ENCODE data around the gene CUEDC2.

The CUEDC2 gene

DNA sequence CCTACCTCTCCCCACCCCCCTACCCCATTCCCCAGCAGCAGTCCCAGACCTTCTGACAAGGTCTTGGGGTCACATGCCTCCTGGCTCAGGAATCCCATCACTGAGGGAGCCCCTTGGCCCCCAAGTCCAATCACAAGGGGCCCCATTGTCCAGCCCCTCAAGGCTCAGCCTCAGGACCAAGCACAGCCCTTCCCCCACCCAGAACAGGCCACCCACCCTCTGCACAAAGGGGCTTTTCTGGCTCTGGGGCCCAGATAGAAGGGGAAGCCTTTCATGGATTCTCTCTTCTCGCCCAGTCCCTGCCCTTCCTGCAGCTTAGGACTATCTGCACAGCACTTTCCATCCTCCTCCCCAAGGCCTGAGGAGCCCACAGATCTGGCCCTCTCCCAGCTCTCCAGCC, 6.9 kb downstream of the CUEDC2 start:
- Histone ChIP-seq H3K4me3 (replicated peaks; ENCODE audit: low read depth, low read length) (no peak overlapping the region), H3K27me3 (replicated peaks; ENCODE audit: control insufficient read depth, insufficient read depth, low read length) (no peaks in the 10 kb centered on the region), H3K36me3 (ENCODE audit: control insufficient read depth, insufficient read depth, low read length) (peaks cover 7% of the 10 kb centered on the region)
- no peak for DNase-seq (ENCODE audit: extremely low read depth, insufficient read length)
- TF ChIP-seq, protein P1, sequence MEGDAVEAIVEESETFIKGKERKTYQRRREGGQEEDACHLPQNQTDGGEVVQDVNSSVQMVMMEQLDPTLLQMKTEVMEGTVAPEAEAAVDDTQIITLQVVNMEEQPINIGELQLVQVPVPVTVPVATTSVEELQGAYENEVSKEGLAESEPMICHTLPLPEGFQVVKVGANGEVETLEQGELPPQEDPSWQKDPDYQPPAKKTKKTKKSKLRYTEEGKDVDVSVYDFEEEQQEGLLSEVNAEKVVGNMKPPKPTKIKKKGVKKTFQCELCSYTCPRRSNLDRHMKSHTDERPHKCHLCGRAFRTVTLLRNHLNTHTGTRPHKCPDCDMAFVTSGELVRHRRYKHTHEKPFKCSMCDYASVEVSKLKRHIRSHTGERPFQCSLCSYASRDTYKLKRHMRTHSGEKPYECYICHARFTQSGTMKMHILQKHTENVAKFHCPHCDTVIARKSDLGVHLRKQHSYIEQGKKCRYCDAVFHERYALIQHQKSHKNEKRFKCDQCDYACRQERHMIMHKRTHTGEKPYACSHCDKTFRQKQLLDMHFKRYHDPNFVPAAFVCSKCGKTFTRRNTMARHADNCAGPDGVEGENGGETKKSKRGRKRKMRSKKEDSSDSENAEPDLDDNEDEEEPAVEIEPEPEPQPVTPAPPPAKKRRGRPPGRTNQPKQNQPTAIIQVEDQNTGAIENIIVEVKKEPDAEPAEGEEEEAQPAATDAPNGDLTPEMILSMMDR (IDR thresholded peaks at IDR 0.05; ENCODE audit: insufficient read depth, low read length, poor library complexity, severe bottlenecking): no peak

DNA sequence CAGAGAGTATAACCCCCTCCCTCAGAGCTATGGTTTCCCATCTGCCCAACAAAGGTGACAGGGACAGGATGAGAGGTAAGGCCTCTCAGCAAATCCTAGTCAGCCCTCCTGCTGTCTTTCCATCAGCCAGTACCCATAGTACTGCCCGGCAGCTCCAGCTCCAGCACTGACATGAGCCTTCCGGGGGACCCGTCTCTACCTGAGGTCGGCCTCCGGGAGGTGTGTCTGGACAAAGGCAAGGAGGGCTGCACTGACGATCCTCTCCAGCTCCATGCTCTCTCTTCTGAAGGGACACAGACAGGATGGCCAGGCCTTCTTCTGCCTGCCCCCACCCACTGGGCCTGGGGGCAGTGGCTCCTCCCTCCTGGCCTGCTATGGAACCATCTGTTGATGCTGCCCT, 7.5 kb downstream of the CUEDC2 start:
- no peak overlapping the region for H3K4me3 ChIP-seq (replicated peaks; ENCODE audit: low read depth, low read length)
- TF ChIP-seq, protein P1 (IDR thresholded peaks at IDR 0.05; ENCODE audit: insufficient read depth, low read length, poor library complexity, severe bottlenecking): no peak
- H3K36me3 ChIP-seq (ENCODE audit: control insufficient read depth, insufficient read depth, low read length): peaks cover 7% of the 10 kb centered on the region
- DNase-seq (ENCODE audit: extremely low read depth, insufficient read length): no peak
- no peaks in the 10 kb centered on the region for H3K27me3 ChIP-seq (replicated peaks; ENCODE audit: control insufficient read depth, insufficient read depth, low read length)

DNA sequence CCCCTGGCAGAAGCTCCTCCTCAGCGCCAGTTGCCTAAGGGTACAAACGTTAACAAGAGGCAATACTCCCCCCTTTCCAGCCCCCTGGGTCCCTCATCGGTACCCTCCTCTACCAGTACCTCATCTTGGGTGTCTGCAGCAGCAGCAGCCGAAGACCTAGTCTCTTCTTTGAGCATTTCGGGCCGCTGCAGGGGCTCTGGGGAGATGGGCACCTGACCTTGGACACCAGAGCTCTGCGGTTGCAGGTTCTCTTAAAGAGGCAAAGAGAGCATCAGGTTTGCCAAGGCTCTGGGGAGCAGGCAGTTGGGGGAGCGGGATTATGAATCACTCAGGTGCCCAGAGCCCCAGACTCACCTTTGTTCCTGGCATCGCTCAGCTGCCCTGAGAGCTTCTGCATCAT, 8.2 kb downstream of the CUEDC2 start:
- Histone ChIP-seq H3K36me3 (ENCODE audit: control insufficient read depth, insufficient read depth, low read length) (peaks cover 7% of the 10 kb centered on the region), H3K4me3 (replicated peaks; ENCODE audit: low read depth, low read length) (no peak overlapping the region), H3K27me3 (replicated peaks; ENCODE audit: control insufficient read depth, insufficient read depth, low read length) (no peaks in the 10 kb centered on the region)
- TF ChIP-seq, protein P1 (IDR thresholded peaks at IDR 0.05; ENCODE audit: insufficient read depth, low read length, poor library complexity, severe bottlenecking): no peak
- no peak for DNase-seq (ENCODE audit: extremely low read depth, insufficient read length)

DNA sequence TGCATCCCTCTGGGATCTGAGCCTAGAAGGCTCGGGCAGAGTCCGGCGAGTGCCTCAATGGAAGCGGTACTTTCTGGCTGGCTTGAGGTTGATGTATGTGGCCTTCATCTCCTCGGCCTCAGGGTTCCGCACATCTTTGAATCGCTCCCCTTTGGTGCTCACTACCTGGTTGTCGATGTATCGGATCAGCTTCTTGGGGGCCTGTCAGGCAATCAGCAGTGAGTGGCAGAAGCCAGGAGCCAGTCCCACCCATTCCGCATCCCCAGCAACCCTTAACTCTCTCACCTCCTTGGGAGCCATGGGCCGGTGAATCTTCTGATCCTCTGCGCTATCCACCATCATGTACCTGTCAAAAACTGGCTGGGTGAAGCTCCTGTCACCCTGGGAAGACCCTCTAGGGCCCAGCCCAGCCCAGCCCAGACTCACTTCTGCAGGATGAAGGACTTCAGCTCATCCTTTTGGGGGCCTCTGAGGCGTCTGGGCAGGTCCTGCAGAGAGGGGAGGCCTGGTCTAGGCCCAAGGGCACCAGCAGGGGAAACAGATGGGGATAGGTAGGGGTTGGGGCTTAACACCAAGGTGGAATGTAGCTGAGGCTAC, 8.9 kb downstream of the CUEDC2 start:
- Histone ChIP-seq H3K27me3 (replicated peaks; ENCODE audit: control insufficient read depth, insufficient read depth, low read length) (no peaks in the 10 kb centered on the region; the same call in 1 of the 2 replicates), H3K36me3 (ENCODE audit: control insufficient read depth, insufficient read depth, low read length) (peaks cover 7% of the 10 kb centered on the region), H3K4me3 (replicated peaks; ENCODE audit: low read depth, low read length) (no peak overlapping the region)
- no peak for DNase-seq (ENCODE audit: extremely low read depth, insufficient read length)
- TF ChIP-seq, protein P1 (IDR thresholded peaks at IDR 0.05; ENCODE audit: insufficient read depth, low read length, poor library complexity, severe bottlenecking): no peak

DNA sequence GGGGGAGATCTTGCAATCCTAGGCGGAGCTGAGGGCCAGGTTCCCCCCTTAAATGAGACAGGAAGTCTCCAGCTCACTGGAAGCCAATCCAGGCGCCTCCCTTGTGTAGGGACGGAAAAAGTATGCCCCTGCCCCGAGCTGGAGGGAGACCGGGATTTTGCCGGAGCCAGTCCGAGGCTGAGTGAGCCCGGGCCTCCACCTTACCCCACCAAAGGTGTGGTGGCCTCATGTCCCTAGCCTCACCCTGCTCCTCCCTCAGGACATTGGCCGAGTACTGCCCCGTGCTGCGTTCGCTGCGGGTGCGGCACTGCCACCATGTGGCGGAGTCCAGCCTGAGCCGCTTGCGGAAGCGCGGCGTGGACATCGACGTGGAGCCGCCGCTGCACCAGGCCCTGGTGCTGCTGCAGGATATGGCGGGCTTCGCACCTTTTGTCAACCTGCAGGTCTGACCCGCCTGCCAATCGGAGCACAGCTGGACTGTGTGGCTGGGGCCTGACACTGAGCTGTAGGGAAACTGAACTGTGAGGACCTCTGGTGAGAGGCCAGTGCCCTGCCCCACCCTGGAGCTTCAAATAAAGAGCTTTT, 9.7 kb downstream of the CUEDC2 start:
- H3K36me3 ChIP-seq (ENCODE audit: control insufficient read depth, insufficient read depth, low read length): peaks cover 7% of the 10 kb centered on the region
- peak overlapping the region; percentile 83; the same call in 1 of the 2 replicates for H3K4me3 ChIP-seq (replicated peaks; ENCODE audit: low read depth, low read length)
- peak; percentile 84 for DNase-seq (ENCODE audit: extremely low read depth, insufficient read length)
- TF ChIP-seq, protein P1 (IDR thresholded peaks at IDR 0.05; ENCODE audit: insufficient read depth, low read length, poor library complexity, severe bottlenecking): peak; percentile 41
- H3K27me3 ChIP-seq (replicated peaks; ENCODE audit: control insufficient read depth, insufficient read depth, low read length): no peaks in the 10 kb centered on the region; the same call in 1 of the 2 replicates
